CD4-positive, alpha-beta T cell treated with Interleukin-17A for 1 hour (primary cell): Measurements from ENCODE around the gene ACOX2.

Source experiments
- DNase-seq: peaks from one replicate; pipeline ENCODE4 v3.0.0-alpha.2; 2020

Gene ACOX2

GRCh38 chr3:58471025-58471887, 65.7 kb downstream of the ACOX2 start:
- DNase-seq: peak; percentile 46

GRCh38 chr3:58470363-58471024, 66.5 kb downstream of the ACOX2 start:
- no peak for DNase-seq

- no peak for DNase-seq
Observed at GRCh38 chr3:58469096-58469495, 67.9 kb downstream of the ACOX2 start.

GRCh38 chr3:58466899-58467563, 70.0 kb downstream of the ACOX2 start:
- no peak for DNase-seq

- DNase-seq: no peak
Observed at GRCh38 chr3:58464866-58465265, 72.1 kb downstream of the ACOX2 start.

GRCh38 chr3:58463942-58464271, 73.1 kb downstream of the ACOX2 start:
- DNase-seq: no peak

GRCh38 chr3:58463181-58463941, 73.6 kb downstream of the ACOX2 start:
- peak; percentile 74 for DNase-seq

GRCh38 chr3:58462829-58463180, 74.2 kb downstream of the ACOX2 start:
- no peak for DNase-seq

GRCh38 chr3:58459160-58459559, 77.8 kb downstream of the ACOX2 start:
- no peak for DNase-seq
